Activated T-helper 9 cell treated with anti-CD3 and anti-CD28 coated beads, Interleukin-2, amount 50 U/mL, for 16 hours (primary cell): ENCODE measurements around the gene ANKS6.

Experiments
- DNase-seq: peaks from one replicate; pipeline ENCODE4 v3.0.0-alpha.2; 2020; ENCODE audit warnings: low read depth

Gene ANKS6

DNA sequence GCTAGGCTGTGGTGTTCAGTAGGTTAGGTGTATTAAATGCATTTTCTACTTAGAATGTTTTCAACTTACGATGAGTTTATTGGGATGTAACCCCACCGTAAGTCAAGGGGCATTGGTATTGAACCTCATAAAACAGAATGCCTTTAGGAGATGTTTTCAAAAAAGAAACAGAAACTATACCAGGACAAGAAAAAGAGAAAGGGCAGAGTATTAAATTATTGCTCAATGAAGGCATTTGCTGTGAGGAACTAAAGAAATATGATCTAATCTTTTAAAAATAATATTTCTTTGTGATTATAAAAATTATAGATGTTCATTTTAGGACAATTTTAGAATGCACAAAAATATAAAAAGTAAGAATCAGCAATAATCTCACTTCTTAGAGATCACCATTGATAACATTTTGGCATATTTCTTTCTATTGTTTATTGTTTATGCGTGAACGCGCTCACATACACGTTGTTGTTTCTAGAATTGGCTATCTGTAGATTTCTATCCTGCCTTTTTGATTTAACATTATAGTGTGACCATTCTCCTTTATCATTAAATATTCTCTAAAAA, 19.1 kb upstream of the ANKS6 start:
- no peak for DNase-seq

DNA sequence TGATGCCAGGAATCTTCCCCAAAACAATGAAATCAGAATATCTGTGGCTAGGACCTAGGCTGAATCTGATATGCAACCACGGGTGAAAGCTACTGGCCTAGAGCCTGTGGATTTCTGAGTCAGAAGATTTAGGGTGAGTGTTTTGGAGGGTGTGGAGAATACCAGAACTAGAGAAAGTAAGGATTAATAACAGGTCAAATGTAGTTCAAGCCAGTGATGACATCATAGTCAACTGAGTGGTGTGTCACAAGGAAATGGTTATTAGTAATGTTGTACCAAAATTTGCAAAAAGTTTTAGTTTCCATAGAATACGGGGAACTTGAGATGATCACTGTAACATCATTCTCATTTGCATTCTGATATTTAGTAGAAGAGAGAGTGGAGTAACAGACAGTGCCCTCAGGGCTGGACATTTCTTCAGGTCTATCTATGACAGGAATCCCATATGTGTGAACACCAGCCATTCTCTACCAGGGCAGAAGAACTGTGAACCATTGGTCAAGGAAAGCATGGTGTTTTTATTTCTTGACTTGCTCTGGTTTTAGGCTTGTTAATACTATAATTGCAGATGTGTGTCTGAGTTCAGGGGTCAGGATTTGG, 14.8 kb upstream of the ANKS6 start:
- no peak for DNase-seq

GRCh38 chr9:98810102-98810842, 13.9 kb upstream of the ANKS6 start:
- no peak for DNase-seq

- DNase-seq, result no peak
These were observed 13.2 kb upstream of the ANKS6 start for GRCh38 chr9:98809311-98810101.

GRCh38 chr9:98808875-98809274, 12.5 kb upstream of the ANKS6 start:
- DNase-seq, result no peak

GRCh38 chr9:98808411-98808815, 12.1 kb upstream of the ANKS6 start:
- DNase-seq, result no peak

DNA sequence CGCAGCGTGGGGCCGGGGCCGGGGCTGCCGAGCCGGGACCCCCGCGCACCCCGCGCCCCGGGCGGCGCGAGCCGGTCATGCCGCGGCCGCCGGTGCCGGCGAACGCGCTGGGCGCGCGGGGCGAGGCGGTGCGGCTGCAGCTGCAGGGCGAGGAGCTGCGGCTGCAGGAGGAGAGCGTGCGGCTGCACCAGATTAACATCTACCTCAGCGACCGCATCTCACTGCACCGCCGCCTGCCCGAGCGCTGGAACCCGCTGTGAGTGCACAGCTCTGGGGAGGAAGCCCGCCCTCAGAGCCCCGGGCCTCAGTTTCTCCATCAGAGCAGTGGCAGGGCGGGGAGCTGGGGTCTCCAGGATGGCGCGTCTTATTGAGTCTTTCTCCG, 11.4 kb upstream of the ANKS6 start:
- no peak for DNase-seq

- DNase-seq, result peak; percentile 17
These were observed 10.9 kb upstream of the ANKS6 start, which contains the start of gene GALNT12 for GRCh38 chr9:98807070-98807813. Gene GALNT12, plus strand, starts transcription at chr9:98807670. Its CDS starts 29 bp downstream, at chr9:98807699.

DNA sequence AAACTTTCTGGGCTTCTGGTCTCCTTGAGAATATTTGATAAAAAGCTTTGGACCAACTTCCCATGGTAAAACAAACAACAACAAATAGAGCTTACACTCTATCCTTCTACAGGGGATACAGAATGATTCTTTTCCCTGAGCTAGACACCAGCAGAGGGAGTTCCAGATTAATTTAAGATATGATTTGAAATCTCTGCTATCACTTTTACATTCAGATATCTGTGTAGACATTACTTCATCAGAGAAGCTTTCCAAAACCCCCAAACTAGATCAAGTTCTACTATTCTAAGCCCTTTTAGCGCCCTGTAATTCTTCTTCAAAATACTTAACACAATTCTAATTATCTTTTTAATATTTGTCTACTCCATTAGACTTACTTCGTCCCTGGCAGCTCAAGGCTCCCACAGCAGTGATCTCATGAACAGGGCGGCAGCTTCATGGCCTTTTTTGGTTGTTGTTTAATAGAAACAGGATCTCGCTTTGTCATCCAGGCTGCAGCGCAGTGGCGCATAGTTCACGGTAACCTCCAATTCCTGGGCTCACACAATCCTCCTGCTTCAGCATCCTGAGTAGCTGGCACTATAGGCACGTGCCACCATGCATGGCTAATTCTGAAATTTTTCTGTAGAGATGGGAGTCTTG, 10.2 kb upstream of the ANKS6 start:
- DNase-seq, result no peak

DNA sequence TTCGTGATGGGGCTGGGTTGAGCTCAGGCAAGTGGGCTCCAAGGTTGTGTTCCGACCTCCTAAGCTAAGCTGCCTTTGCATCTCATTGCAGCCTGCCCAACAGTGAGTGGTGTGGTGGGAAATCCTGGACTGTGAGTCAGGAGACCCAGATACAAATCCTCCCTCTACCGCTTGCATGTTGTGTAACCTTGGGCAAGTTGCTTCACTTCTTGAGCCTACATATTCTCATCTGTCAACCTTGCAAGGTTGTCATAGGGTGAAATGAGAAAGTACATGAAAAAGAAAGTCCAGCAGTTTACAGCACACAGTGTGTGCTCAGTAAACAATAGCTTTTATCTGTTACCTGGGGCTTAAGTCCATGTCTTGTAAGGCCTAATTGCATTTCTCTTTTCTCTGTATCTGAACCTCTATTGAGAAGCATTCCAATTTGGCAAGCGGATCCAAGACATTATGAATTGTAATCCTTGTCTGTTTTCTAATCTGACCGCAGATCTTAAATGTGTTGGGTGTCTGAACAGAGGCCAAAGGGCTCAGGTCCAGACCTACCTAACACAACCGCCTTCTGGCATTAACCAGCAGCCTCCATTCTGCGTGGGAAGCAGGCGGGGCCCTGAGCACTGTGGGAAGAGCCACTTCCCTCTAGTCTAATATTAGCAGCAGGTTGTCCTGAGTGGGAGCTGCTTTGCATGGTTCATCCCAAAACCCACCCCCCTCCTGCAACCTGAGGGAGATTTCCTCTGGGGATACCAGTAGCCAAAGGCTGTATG, 9.3 kb upstream of the ANKS6 start:
- no peak for DNase-seq

GRCh38 chr9:98804083-98804482, 7.7 kb upstream of the ANKS6 start:
- no peak for DNase-seq

GRCh38 chr9:98801969-98802371, 5.6 kb upstream of the ANKS6 start:
- no peak for DNase-seq

GRCh38 chr9:98801561-98801960, 5.2 kb upstream of the ANKS6 start:
- no peak for DNase-seq

DNA sequence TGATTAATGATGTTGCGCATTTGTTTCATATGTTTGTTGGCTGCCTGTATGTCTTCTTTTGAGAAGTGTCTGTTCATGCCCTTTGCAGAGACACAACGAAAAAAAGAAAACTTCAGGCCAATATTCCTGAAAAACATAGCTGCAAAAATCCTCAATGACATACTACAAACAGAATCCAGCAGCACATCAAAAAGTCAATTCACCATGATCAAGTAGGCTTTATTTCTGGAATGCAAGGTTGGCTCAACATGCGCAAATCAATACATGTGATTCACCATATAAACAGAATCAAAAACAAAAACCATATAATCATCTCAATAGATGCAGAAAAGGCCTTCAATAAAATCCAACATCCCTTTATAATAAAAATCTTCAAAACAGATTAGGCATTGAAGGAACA, 1.9 kb upstream of the ANKS6 start:
- DNase-seq, result no peak

- DNase-seq, result no peak
These were observed 1.1 kb upstream of the ANKS6 start for GRCh38 chr9:98797491-98797890.

DNA sequence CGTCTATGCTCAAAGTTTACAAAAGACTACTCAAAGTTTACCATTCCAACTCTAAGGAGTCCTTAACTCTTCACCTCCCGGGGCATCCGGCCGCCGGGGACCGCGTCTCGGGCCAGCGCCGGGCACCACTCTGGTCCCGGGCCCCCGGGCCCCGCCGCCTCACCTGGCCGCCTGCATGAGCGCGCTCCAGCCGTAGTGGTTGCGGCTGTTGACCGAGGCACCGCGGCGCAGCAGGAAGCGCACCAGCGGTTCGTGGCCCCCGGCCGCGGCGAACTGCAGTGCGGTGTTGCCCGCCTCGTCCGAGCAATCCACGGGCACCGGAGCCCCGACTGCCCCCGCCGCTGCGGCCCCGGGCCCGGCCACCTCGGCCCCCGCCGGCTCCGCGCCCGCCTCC, 388 bp downstream of the ANKS6 start:
- no peak for DNase-seq

DNA sequence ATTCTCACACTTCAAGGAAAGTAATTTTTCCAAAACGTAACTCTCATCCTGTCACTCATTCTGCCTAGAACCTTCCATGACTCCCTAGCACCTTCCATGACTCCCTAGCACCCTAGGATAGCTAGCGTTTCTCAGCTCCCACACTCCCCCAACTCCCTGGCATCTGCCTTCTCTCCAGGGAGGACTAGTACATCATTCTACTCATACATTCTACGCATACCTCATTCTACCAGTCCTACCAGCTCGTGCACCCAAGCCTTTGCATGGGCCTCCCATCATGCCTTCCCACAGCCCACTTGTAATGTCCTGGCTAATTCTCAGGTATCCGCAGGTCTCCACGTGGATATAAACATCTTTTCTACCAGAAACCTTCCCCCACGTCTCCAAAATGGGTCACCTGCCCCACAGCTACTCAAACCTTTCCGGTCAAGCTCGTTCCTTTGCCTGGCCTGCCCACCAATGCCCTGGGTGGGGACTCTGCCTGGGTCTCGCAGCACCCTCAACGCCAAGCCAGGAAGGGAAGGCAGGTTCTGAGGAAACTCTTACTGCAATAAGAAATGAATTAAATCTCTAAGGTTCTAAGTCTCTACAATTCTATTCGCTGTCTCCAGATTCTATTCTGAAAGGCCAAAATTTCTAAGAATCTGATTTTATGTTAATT, 930 bp downstream of the ANKS6 start:
- no peak for DNase-seq

DNA sequence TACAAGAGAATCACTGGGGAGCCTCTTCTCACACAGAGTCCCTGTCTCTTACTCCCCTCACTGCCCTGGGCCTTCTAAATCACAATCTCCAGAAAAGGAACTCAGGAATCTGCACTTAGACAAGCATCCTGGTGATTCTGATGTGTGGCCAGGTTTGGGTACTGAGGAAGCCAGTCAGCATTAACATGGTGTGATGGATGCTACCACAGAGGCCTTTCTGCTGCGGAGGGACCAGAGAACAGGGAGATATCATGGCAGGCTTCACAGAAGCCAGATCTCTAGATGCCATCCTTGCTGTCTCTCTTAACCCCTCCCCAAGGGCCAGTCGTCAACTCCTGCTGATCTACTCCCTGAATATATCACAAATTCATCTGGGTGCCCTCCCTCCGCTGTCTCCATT, 1.6 kb downstream of the ANKS6 start:
- no peak for DNase-seq

DNA sequence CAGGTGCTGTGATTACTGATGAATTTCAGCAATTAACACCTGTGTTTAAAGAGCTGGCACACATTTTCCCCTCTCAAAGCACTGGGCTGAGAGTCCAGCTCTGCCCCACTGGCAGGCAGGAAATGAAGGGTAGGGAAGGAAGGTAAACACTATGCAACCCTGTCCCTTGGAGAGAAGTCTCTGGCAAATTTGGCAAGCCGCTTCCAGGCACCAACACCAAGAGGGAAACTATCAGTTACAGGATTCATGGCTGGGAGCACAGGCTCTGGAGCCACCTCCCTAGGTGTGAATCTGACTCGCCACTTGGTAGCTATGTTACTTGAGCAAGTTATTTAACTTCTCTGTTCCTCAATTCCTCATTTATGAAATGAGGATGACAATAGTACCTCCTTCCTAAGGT, 3.3 kb downstream of the ANKS6 start:
- no peak for DNase-seq
